ENCODE results near the gene FRK.

Gene FRK

GRCh38 chr6:116074732-116075390 is 14.2 kb upstream of the FRK start:
- no CpG with 5 or more reads among the region's 2 CpGs for WGBS (ENCODE audit: insufficient coverage, insufficient read length)

GRCh38 chr6:116073765-116074440 is 13.2 kb upstream of the FRK start:
- Histone ChIP-seq H3K27ac (ENCODE audit: low read length) (no peak overlapping the region), H3K36me3 (ENCODE audit: control insufficient read depth, insufficient read depth, low read length) (no peaks in the 10 kb centered on the region), H3K27me3 (ENCODE audit: control insufficient read depth, insufficient read depth, low read length) (no peaks in the 10 kb centered on the region), H3K4me1 (ENCODE audit: control insufficient read depth, insufficient read depth, low read length) (no peaks in the 10 kb centered on the region), H3K9me3 (ENCODE audit: control insufficient read depth, insufficient read depth, low read length) (no peaks in the 10 kb centered on the region), H3K4me3 (ENCODE audit: low read length) (no peak overlapping the region)
- no peak for DNase-seq (ENCODE audit: low read depth, low spot score)
- no CpG with 5 or more reads among the region's 2 CpGs for WGBS (ENCODE audit: insufficient coverage, insufficient read length)

More at GRCh38 chr6:116074732-116075390, 14.2 kb upstream of the FRK start:
- Histone ChIP-seq H3K36me3 (ENCODE audit: control insufficient read depth, insufficient read depth, low read length) (no peaks in the 10 kb centered on the region), H3K27ac (ENCODE audit: low read length) (no peak overlapping the region), H3K9me3 (ENCODE audit: control insufficient read depth, insufficient read depth, low read length) (no peaks in the 10 kb centered on the region), H3K4me1 (ENCODE audit: control insufficient read depth, insufficient read depth, low read length) (no peaks in the 10 kb centered on the region), H3K27me3 (ENCODE audit: control insufficient read depth, insufficient read depth, low read length) (no peaks in the 10 kb centered on the region), H3K4me3 (ENCODE audit: low read length) (no peak overlapping the region)
- DNase-seq (ENCODE audit: low read depth, low spot score) = no peak

- Histone ChIP-seq H3K9me3 (ENCODE audit: control insufficient read depth, insufficient read depth, low read length) (no peaks in the 10 kb centered on the region), H3K27me3 (ENCODE audit: control insufficient read depth, insufficient read depth, low read length) (no peaks in the 10 kb centered on the region), H3K4me3 (ENCODE audit: low read length) (no peak overlapping the region), H3K27ac (ENCODE audit: low read length) (no peak overlapping the region), H3K36me3 (ENCODE audit: control insufficient read depth, insufficient read depth, low read length) (no peaks in the 10 kb centered on the region), H3K4me1 (ENCODE audit: control insufficient read depth, insufficient read depth, low read length) (no peaks in the 10 kb centered on the region)
- no CpG with 5 or more reads among the region's 1 CpG for WGBS (ENCODE audit: insufficient coverage, insufficient read length)
- DNase-seq (ENCODE audit: low read depth, low spot score) = no peak
Observed at GRCh38 chr6:116072368-116072767, 11.7 kb upstream of the FRK start.

- no CpG with 5 or more reads among the region's 2 CpGs for WGBS (ENCODE audit: insufficient coverage, insufficient read length)
Observed at GRCh38 chr6:116070616-116071389, 10.1 kb upstream of the FRK start.

GRCh38 chr6:116070101-116070500 is 9.4 kb upstream of the FRK start:
- Histone ChIP-seq H3K27me3 (ENCODE audit: control insufficient read depth, insufficient read depth, low read length) (no peaks in the 10 kb centered on the region), H3K4me1 (ENCODE audit: control insufficient read depth, insufficient read depth, low read length) (no peaks in the 10 kb centered on the region), H3K9me3 (ENCODE audit: control insufficient read depth, insufficient read depth, low read length) (no peaks in the 10 kb centered on the region), H3K27ac (ENCODE audit: low read length) (no peak overlapping the region), H3K4me3 (ENCODE audit: low read length) (no peak overlapping the region), H3K36me3 (ENCODE audit: control insufficient read depth, insufficient read depth, low read length) (no peaks in the 10 kb centered on the region)
- no peak for DNase-seq (ENCODE audit: low read depth, low spot score)
- no CpG with 5 or more reads among the region's 1 CpG for WGBS (ENCODE audit: insufficient coverage, insufficient read length)

More at GRCh38 chr6:116070616-116071389, 10.1 kb upstream of the FRK start:
- H3K9me3 ChIP-seq (ENCODE audit: control insufficient read depth, insufficient read depth, low read length) = no peaks in the 10 kb centered on the region
- no peak overlapping the region for H3K27ac ChIP-seq (ENCODE audit: low read length)
- no peak overlapping the region for H3K4me3 ChIP-seq (ENCODE audit: low read length)
- H3K36me3 ChIP-seq (ENCODE audit: control insufficient read depth, insufficient read depth, low read length) = no peaks in the 10 kb centered on the region
- H3K27me3 ChIP-seq (ENCODE audit: control insufficient read depth, insufficient read depth, low read length) = no peaks in the 10 kb centered on the region
- no peaks in the 10 kb centered on the region for H3K4me1 ChIP-seq (ENCODE audit: control insufficient read depth, insufficient read depth, low read length)
- DNase-seq (ENCODE audit: low read depth, low spot score) = no peak

GRCh38 chr6:116066789-116067188 is 6.1 kb upstream of the FRK start:
- no peaks in the 10 kb centered on the region for H3K9me3 ChIP-seq (ENCODE audit: control insufficient read depth, insufficient read depth, low read length)
- no peaks in the 10 kb centered on the region for H3K27me3 ChIP-seq (ENCODE audit: control insufficient read depth, insufficient read depth, low read length)
- H3K4me3 ChIP-seq (ENCODE audit: low read length) = no peak overlapping the region
- H3K36me3 ChIP-seq (ENCODE audit: control insufficient read depth, insufficient read depth, low read length) = no peaks in the 10 kb centered on the region
- no peaks in the 10 kb centered on the region for H3K4me1 ChIP-seq (ENCODE audit: control insufficient read depth, insufficient read depth, low read length)
- no peak for DNase-seq (ENCODE audit: low read depth, low spot score)
- WGBS (ENCODE audit: insufficient coverage, insufficient read length) = no CpG with 5 or more reads among the region's 2 CpGs
- H3K27ac ChIP-seq (ENCODE audit: low read length) = no peak overlapping the region

GRCh38 chr6:116064666-116065065 is 4.0 kb upstream of the FRK start:
- DNase-seq (ENCODE audit: low read depth, low spot score) = no peak
- Histone ChIP-seq H3K4me3 (ENCODE audit: low read length) (no peak overlapping the region), H3K4me1 (ENCODE audit: control insufficient read depth, insufficient read depth, low read length) (no peaks in the 10 kb centered on the region), H3K9me3 (ENCODE audit: control insufficient read depth, insufficient read depth, low read length) (no peaks in the 10 kb centered on the region), H3K27ac (ENCODE audit: low read length) (no peak overlapping the region), H3K36me3 (ENCODE audit: control insufficient read depth, insufficient read depth, low read length) (no peaks in the 10 kb centered on the region), H3K27me3 (ENCODE audit: control insufficient read depth, insufficient read depth, low read length) (no peaks in the 10 kb centered on the region)

GRCh38 chr6:116062496-116062895 is 1.8 kb upstream of the FRK start:
- DNase-seq (ENCODE audit: low read depth, low spot score) = no peak
- Histone ChIP-seq H3K27ac (ENCODE audit: low read length) (no peak overlapping the region), H3K9me3 (ENCODE audit: control insufficient read depth, insufficient read depth, low read length) (no peaks in the 10 kb centered on the region), H3K4me3 (ENCODE audit: low read length) (no peak overlapping the region), H3K27me3 (ENCODE audit: control insufficient read depth, insufficient read depth, low read length) (no peaks in the 10 kb centered on the region), H3K36me3 (ENCODE audit: control insufficient read depth, insufficient read depth, low read length) (no peaks in the 10 kb centered on the region), H3K4me1 (ENCODE audit: control insufficient read depth, insufficient read depth, low read length) (no peaks in the 10 kb centered on the region)
- no CpG with 5 or more reads among the region's 4 CpGs for WGBS (ENCODE audit: insufficient coverage, insufficient read length)

DNA sequence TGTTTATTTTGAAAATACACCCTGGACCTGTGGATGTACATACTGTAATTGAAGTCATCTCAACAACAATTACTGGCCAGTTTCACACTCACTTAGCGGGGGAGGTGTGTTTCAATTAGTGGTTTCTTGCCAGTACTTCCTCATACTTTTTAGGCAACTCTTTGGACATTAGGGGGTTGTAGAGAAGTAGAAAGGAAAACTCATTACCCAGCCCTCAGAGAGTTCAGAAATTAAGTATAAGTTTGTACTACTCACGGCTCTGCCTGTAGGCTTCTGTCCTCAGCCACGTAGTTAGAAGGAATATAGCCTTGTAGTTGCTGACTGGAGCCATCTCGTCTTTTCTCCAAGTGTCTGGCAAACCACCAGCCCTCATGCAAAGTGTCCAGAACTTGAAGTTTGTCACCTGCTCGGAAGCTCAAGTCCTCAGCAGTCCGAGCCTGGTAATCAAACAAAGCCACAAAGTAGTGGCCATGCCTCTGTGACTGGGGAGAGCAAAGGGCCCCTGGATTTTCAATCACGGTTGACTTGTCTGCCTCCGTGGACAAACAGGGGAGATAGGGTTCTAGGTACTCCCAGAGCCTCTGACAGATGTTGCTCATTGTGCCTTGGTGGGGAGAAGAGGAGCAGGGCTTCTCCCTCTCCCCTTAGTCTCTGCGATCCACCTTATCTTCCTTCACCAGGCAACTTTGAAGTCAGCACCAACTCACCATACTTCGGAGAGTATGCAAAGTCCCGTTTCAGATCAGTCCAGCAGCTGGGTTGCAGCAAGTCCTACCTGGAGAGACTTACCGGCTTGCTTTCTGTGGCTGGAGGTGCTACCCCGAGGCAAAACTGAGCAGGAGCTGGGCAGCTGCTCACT is 749 bp downstream of the FRK start:
- H3K27ac ChIP-seq (ENCODE audit: low read length) = no peak overlapping the region
- DNase-seq (ENCODE audit: low read depth, low spot score) = no peak
- no peaks in the 10 kb centered on the region for H3K27me3 ChIP-seq (ENCODE audit: control insufficient read depth, insufficient read depth, low read length)
- no peaks in the 10 kb centered on the region for H3K4me1 ChIP-seq (ENCODE audit: control insufficient read depth, insufficient read depth, low read length)
- H3K9me3 ChIP-seq (ENCODE audit: control insufficient read depth, insufficient read depth, low read length) = no peaks in the 10 kb centered on the region
- no CpG with 5 or more reads among the region's 13 CpGs for WGBS (ENCODE audit: insufficient coverage, insufficient read length)
- H3K36me3 ChIP-seq (ENCODE audit: control insufficient read depth, insufficient read depth, low read length) = no peaks in the 10 kb centered on the region
- H3K4me3 ChIP-seq (ENCODE audit: low read length) = no peak overlapping the region

- Histone ChIP-seq H3K27me3 (ENCODE audit: control insufficient read depth, insufficient read depth, low read length) (no peaks in the 10 kb centered on the region), H3K4me1 (ENCODE audit: control insufficient read depth, insufficient read depth, low read length) (no peaks in the 10 kb centered on the region), H3K9me3 (ENCODE audit: control insufficient read depth, insufficient read depth, low read length) (no peaks in the 10 kb centered on the region), H3K27ac (ENCODE audit: low read length) (no peak overlapping the region), H3K4me3 (ENCODE audit: low read length) (no peak overlapping the region), H3K36me3 (ENCODE audit: control insufficient read depth, insufficient read depth, low read length) (no peaks in the 10 kb centered on the region)
- no CpG with 5 or more reads among the region's 2 CpGs for WGBS (ENCODE audit: insufficient coverage, insufficient read length)
- DNase-seq (ENCODE audit: low read depth, low spot score) = no peak
Observed at GRCh38 chr6:116057766-116058165, 2.9 kb downstream of the FRK start.
